22Rv1 (cell line): ENCODE data around the gene ABHD10.

Experiments
- H3K27ac ChIP-seq: fragments of 450-650 bp; 2 replicates; pipeline ENCODE4 v1.5.1; 2017
- ZFX ChIP-seq: fragments of 450-650 bp; IDR thresholded peaks from 2 replicates; pipeline ENCODE4 v1.6.1; 2017; ENCODE audit warnings: antibody characterized with exemption, borderline replicate concordance
- TF ChIP-seq, protein P1 (sequence below): fragments of 450-650 bp; IDR thresholded peaks from 2 replicates; pipeline ENCODE4 v1.5.1; 2017; ENCODE audit warnings: mild to moderate bottlenecking

ABHD10 gene

DNA sequence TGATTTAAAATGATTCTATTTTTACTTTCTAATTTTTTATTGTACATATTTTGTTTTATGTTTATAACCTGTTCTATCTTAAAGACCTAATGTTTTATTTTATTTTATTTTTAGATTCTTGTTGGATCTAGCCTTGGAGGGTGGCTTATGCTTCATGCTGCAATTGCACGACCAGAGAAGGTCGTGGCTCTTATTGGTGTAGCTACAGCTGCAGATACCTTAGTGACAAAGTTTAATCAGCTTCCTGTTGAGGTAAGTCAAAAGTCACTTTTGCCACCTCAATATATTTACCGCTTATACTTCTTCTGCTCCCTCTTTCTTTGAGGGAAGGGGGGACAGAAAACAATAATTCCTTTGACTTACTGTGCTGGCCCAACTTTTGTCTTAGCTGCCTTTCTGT is 8.0 kb downstream of the ABHD10 start:
- no peak overlapping the region for H3K27ac ChIP-seq
- TF ChIP-seq, protein P1, sequence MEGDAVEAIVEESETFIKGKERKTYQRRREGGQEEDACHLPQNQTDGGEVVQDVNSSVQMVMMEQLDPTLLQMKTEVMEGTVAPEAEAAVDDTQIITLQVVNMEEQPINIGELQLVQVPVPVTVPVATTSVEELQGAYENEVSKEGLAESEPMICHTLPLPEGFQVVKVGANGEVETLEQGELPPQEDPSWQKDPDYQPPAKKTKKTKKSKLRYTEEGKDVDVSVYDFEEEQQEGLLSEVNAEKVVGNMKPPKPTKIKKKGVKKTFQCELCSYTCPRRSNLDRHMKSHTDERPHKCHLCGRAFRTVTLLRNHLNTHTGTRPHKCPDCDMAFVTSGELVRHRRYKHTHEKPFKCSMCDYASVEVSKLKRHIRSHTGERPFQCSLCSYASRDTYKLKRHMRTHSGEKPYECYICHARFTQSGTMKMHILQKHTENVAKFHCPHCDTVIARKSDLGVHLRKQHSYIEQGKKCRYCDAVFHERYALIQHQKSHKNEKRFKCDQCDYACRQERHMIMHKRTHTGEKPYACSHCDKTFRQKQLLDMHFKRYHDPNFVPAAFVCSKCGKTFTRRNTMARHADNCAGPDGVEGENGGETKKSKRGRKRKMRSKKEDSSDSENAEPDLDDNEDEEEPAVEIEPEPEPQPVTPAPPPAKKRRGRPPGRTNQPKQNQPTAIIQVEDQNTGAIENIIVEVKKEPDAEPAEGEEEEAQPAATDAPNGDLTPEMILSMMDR = no peak
- no peak for TF ChIP-seq ZFX

DNA sequence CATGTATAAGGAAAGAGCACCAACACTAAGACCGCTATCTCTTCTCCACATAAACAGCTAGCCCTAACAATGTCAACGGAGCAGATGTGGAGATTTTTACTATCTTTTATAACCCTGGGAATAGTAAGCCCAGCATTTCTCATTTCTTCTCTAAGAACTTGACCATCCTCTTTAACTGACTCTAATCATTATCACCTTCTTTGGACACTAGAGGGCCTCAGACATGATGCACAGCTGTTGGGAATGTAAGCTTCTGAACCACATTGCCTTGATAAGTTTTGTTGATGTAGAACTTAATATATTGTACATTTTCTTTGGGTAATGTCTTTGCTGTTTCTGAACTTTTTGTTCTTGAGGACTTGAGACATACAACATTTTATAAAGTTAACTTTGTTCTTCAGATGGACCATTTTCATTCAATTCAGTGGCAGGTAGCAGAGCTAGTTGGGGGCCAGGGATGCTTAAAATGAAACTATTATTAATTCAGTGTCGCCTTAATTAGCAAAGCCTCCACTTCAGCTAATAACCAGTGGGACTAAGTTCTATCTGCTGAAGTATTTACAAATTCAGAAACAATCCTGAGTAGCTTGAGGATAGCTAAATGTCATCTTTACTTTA is 10.3 kb downstream of the ABHD10 start:
- TF ChIP-seq ZFX = no peak
- TF ChIP-seq, protein P1 = peak; percentile 90
- no peak overlapping the region; the same call in 1 of the 2 replicates for H3K27ac ChIP-seq

DNA sequence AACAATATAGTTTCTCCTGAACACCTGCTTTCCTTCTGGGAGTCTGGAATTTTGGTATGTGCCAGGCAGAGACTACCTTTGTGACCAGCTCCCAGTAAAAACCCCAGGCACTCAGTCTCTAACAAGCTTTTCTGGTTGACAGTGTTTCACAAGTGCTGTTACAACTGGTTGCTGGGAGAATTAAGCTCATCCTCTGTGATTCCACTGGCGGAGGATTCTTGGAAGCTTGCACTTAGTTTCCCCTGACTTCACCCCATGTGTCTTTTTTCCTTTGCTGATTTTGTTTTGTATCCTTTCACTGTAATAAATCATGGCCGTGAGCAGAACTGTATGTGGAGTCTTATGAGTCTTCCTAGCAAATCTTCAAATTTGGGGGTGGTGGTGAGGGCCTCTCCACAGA is 14.2 kb downstream of the ABHD10 start:
- TF ChIP-seq, protein P1 = no peak
- no peak for TF ChIP-seq ZFX
- H3K27ac ChIP-seq = no peak overlapping the region

DNA sequence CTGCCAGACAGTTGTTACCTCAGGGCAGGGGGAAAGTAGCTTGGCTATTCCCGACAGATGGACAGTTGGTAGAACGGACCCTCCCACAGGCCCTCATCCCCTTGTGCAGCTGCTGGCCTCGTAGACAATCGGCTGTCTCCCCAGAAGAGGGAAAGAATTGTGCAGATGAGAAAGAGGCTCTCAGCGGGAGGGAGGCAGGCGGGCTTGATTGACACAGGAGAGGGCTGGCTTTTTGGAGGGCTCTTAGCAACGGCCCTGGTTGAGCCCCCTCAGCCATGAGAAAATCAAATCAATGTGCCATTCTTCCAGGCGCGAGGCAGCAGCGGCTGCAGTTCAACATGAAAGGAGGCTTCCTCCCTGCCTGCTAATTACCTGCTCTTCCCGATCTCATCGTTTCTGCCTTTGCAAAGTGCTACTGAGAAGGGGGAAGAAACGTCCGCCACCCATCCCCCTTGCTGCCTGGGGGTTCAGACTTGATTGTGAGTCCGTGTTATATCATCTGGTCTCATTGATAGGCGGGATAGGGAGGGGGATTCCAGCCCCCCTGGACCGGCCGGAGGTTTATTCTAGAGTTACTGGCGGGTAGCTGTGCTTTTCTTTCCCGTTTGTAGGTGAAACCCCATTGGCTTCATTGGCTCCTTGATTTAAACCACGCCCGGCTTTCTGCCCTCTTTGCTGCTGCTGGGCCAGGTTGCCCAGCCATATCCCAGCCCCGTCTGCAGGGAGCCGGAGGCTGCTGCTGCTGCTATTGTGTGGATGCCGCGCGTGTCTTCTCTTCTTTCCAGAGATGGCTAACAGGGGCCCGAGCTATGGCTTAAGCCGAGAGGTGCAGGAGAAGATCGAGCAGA is 20.0 kb downstream of the ABHD10 start, which contains the start of gene TAGLN3:
Gene TAGLN3, plus strand, starts transcription at position 287 of the 848 bp plus-strand sequence. Its CDS starts 501 bp downstream, at position 788.
- TF ChIP-seq ZFX = no peak
- TF ChIP-seq, protein P1 = no peak
- no peak within 1 kb of the TSS for H3K27ac ChIP-seq

DNA sequence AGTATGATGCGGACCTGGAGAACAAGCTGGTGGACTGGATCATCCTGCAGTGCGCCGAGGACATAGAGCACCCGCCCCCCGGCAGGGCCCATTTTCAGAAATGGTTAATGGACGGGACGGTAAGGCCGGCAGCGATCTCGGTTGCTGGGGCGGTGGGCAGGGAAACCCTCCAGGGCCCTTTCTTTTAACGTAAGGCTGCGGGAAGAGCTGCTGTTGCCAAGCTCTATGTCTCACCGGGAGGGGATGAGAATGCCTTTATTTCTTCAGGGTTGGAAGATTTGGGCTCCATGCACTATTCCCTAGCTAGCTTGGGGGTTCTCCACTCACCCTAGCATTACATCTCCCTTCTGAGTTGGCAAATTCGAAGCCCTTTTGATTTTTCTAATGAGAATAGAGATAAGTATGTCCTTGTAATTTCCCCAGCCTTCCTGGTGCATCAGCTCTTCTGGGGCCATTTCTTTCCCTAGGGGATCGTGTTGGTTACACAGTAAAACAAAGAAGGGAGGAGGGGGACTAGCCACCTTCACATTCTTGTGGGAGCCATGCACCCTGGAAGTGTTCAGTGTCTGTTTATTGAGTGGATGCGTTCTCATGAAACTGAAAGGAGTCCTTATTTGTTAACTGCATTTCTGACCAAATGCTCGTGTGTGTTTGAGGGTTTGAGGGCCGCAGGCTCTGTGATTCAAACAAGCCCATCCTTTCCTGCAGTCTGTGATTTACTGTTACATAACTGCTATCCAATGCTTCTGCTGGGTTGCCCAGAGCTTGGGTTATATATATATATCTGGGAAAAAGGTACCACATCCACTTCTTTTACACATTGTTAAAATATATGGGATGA is 20.9 kb downstream of the ABHD10 start:
- no peak for TF ChIP-seq ZFX
- TF ChIP-seq, protein P1 = no peak
- no peak overlapping the region for H3K27ac ChIP-seq

DNA sequence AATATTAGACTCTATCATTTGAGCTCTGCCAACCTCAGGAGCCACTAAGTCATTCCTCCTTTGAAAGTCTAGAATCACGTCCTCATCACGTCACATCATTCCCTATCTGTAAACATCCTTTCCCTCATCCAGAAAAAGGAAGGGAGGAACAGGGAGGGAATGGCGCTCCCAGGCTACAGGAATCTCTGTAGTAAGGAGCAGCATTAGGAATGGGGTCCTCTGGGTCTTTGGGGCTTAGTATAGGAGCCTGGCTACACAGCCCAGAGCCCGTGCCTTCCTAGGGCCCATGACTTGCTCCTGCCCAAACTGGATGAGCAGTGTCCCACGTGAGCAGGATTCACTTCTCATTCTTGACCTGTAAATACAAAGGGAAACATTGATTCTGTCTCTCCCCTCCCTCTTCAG is 21.5 kb downstream of the ABHD10 start:
- H3K27ac ChIP-seq = no peak overlapping the region
- no peak for TF ChIP-seq ZFX
- TF ChIP-seq, protein P1 = no peak
